ENCODE measurements around the gene KAZN. TPM values are rescaled to one million over a fixed set of nuclear protein-coding genes. Genes with fewer than 3 reads are reported as not detected.

The KAZN gene
- total RNA-seq, 1 donor from 2014 or later = 21.2 TPM

DNA sequence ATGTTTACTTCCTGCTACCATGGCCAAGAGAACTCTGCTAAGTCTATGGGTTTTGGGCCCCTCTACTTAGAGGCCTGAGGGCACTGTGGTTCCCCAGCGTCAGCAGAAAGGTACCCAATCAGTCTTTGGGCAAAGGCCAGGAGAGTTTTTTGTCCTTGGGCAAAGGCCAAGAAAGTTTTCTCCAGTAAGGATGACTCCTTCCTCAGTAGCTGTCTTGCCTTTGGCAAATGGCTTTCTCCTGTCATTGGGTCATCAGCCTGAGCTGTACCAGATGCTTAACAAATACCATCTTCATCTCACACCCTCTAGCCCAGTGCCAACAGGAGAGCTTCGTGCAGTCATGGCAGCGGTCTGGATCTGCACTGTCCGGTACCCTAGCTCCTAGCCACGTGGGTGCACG, 355.7 kb downstream of the KAZN start:
- DNase-seq (no peak), ATAC-seq (no peak)
- H3K27ac ChIP-seq = no peak overlapping the region
- H3K36me3 ChIP-seq = no peaks in the 10 kb centered on the region
- intact Hi-C loops (cut with DNase I) = no loop called here
- H3K4me3 ChIP-seq = no peak overlapping the region
- TF ChIP-seq, protein P1, sequence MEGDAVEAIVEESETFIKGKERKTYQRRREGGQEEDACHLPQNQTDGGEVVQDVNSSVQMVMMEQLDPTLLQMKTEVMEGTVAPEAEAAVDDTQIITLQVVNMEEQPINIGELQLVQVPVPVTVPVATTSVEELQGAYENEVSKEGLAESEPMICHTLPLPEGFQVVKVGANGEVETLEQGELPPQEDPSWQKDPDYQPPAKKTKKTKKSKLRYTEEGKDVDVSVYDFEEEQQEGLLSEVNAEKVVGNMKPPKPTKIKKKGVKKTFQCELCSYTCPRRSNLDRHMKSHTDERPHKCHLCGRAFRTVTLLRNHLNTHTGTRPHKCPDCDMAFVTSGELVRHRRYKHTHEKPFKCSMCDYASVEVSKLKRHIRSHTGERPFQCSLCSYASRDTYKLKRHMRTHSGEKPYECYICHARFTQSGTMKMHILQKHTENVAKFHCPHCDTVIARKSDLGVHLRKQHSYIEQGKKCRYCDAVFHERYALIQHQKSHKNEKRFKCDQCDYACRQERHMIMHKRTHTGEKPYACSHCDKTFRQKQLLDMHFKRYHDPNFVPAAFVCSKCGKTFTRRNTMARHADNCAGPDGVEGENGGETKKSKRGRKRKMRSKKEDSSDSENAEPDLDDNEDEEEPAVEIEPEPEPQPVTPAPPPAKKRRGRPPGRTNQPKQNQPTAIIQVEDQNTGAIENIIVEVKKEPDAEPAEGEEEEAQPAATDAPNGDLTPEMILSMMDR (IDR thresholded peaks at IDR 0.05) = no peak
- no peaks in the 10 kb centered on the region for H3K27me3 ChIP-seq (ENCODE audit: low read depth)
- peaks cover 41% of the 10 kb centered on the region for H3K4me1 ChIP-seq
- H3K9me3 ChIP-seq = peaks cover 5% of the 10 kb centered on the region

DNA sequence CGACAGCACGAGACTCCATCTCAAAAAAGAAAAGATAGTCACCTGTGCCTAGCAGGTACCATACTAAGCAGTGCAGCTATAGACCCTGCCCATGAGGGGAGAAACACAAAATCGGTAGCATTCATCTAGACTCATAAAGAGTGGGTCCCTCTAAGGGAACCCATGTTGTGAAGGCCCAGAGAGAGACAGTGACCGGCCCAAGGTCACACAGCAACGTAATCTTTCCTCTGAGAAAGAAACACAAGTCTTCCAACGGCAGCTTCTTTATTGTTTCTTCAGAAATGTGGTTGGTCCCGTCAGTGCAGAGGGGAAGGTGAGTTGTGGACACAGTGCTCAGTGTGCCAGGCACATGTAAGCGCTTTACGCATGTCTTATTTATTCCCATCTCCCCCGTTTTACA, 356.4 kb downstream of the KAZN start:
- no peak for ATAC-seq
- Histone ChIP-seq H3K36me3 (no peaks in the 10 kb centered on the region), H3K9me3 (peaks cover 5% of the 10 kb centered on the region), H3K27ac (no peak overlapping the region), H3K27me3 (ENCODE audit: low read depth) (no peaks in the 10 kb centered on the region), H3K4me3 (no peak overlapping the region), H3K4me1 (peaks cover 43% of the 10 kb centered on the region)
- DNase-seq = no peak
- TF ChIP-seq, protein P1 (IDR thresholded peaks at IDR 0.05) = no peak
- intact Hi-C loops (cut with DNase I) = no loop called here

DNA sequence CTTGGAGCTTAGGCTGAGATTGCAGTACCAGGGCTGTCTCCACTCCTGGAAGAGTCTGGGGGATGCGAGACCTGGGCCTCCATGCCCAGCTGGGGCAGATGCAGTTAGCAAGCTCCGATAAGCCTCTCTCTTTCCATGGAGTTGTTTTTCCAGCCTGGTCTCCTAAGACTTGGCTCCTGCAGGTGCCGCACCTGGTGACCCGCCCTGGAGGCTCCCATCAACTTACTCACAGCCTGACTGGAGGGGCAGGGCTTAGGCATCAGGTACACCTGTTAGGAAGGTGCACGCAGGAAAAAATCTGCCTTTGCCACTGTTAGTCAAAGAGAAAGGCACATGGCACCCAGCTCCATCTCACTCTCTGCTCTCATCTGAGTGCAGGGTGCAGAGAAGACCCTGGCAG, 356.9 kb downstream of the KAZN start:
- H3K27ac ChIP-seq = no peak overlapping the region
- H3K27me3 ChIP-seq (ENCODE audit: low read depth) = no peaks in the 10 kb centered on the region
- TF ChIP-seq, protein P1 (IDR thresholded peaks at IDR 0.05) = no peak
- H3K9me3 ChIP-seq = peaks cover 5% of the 10 kb centered on the region
- no peaks in the 10 kb centered on the region for H3K36me3 ChIP-seq
- intact Hi-C loops (cut with DNase I) = no loop called here
- no peak overlapping the region for H3K4me3 ChIP-seq
- H3K4me1 ChIP-seq = peaks cover 43% of the 10 kb centered on the region
- ATAC-seq (no peak), DNase-seq (no peak)

DNA sequence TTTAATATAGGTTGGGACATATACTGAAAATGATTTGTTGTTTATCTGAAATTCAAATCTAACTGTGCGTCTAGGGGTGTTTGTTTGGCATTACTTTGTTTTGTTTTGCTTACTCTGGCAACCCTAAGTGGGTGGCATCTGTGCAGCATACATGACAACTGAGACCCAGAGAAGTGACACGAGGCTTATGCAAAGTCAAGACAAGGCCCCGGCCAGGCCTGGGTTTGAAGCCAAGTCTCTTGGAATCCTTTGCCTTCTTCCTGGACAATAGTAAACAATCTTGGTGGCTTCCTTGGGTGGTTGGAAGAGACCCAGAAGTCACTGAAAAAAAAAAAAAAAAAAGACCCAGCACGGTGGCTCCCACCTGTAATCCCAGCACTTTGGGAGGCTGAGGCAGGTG, 357.5 kb downstream of the KAZN start:
- DNase-seq = no peak
- Histone ChIP-seq H3K36me3 (peaks cover 4% of the 10 kb centered on the region), H3K4me3 (no peak overlapping the region), H3K4me1 (peaks cover 43% of the 10 kb centered on the region), H3K27ac (no peak overlapping the region), H3K27me3 (ENCODE audit: low read depth) (no peaks in the 10 kb centered on the region), H3K9me3 (peaks cover 5% of the 10 kb centered on the region)
- TF ChIP-seq, protein P1 (IDR thresholded peaks at IDR 0.05) = no peak
- intact Hi-C loops (cut with DNase I) = no loop called here
- ATAC-seq = no peak

DNA sequence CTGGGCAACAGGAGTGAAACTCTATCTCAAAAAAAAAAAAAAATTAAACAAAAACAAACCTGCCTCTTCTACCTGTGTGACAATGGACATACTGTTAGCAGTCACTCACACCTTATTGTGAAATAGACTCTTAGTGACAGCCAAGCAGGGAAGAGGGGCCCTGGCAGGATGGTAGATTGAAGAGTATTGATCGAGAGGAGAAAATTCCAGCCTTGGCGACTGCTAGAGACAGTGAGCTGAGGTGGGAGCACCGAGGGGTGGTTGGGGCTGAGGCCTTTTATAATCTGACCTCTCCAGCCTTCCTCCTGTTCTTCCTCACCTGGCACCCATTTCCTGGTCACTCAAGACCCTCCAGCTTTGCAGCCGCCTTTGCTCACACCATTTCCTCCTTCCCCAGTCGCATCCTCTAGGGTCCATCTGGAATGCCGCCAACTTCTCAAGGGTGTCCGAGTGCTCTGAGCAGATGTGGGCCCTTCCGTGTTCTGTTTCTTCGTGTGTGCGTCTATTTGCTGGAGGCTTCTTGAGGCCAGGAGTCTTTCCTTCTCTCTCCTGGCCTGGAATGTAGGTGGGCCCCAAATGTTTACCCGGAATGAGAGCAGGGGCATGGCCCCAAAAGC, 358.2 kb downstream of the KAZN start:
- Histone ChIP-seq H3K9me3 (peaks cover 5% of the 10 kb centered on the region), H3K27me3 (ENCODE audit: low read depth) (no peaks in the 10 kb centered on the region), H3K4me1 (peaks cover 43% of the 10 kb centered on the region), H3K36me3 (peaks cover 7% of the 10 kb centered on the region), H3K27ac (peak overlapping the region; percentile 18), H3K4me3 (no peak overlapping the region)
- TF ChIP-seq, protein P1 (IDR thresholded peaks at IDR 0.05) = no peak
- intact Hi-C loops (cut with DNase I) = no loop called here
- DNase-seq = no peak
- ATAC-seq = no peak
